Activated T-cell treated with anti-CD3 and anti-CD28 coated beads, Interleukin-2, amount 50 U/mL, for 72 hours (primary cell): ENCODE measurements around the gene SSB. TPM values are rescaled to one million over a fixed set of nuclear protein-coding genes. Genes with fewer than 3 reads are reported as not detected.
"Not testable (repeated sequence)": the region's sequence is repeated elsewhere in the genome, so short reads cannot be mapped to it uniquely, and the experiment has no call there.

Source experiments
- ATAC-seq, 2 donors: fragments of 150-1000 bp; cut with Tn5 transposase; replicated peaks in 1 of 2; 2 replicates each; pipeline ENCODE4 v1.10.0; 2021; ENCODE audit warnings: moderate library complexity in 2 of 2, mild to moderate bottlenecking in 1 of 2
- DNase-seq, 2 donors: peaks; one replicate each; pipeline ENCODE4 v3.0.0; 2021 to 2022; ENCODE audit warnings: mixed read lengths in 1 of 2
- H3K27ac Mint-ChIP-seq: one replicate; pipeline ENCODE4 v1.8.0; 2022; ENCODE audit warnings: mild to moderate bottlenecking, moderate library complexity, mixed read lengths
- H3K27me3 Mint-ChIP-seq: one replicate; pipeline ENCODE4 v1.8.0; 2022; ENCODE audit warnings: low read depth, mixed read lengths
- H3K36me3 Mint-ChIP-seq, 2 donors: one replicate each; pipeline ENCODE4 v1.8.0; 2022; ENCODE audit warnings: mixed read lengths in 2 of 2, mild to moderate bottlenecking in 1 of 2; ENCODE audit not compliant: insufficient read depth in 2 of 2
- H3K4me1 Mint-ChIP-seq: one replicate; pipeline ENCODE4 v1.8.0; 2022; ENCODE audit warnings: low read depth, mixed read lengths
- H3K4me3 Mint-ChIP-seq, 2 donors: one replicate each; pipeline ENCODE4 v1.8.0; 2022; ENCODE audit warnings: mild to moderate bottlenecking in 2 of 2, mixed read lengths in 2 of 2, moderate library complexity in 2 of 2
- H3K9me3 Mint-ChIP-seq, 2 donors: one replicate each; pipeline ENCODE4 v1.8.0; 2022; ENCODE audit warnings: mixed read lengths in 2 of 2
- total RNA-seq, 2 donors: library from RNA; stranded (reverse); gene quantifications; one replicate each; pipeline ENCODE4 v1.2.3, GENCODE V29; 2022

SSB gene
- total RNA-seq, 2 donors from 2014 or later, result 65.9 to 75.0 TPM

DNA sequence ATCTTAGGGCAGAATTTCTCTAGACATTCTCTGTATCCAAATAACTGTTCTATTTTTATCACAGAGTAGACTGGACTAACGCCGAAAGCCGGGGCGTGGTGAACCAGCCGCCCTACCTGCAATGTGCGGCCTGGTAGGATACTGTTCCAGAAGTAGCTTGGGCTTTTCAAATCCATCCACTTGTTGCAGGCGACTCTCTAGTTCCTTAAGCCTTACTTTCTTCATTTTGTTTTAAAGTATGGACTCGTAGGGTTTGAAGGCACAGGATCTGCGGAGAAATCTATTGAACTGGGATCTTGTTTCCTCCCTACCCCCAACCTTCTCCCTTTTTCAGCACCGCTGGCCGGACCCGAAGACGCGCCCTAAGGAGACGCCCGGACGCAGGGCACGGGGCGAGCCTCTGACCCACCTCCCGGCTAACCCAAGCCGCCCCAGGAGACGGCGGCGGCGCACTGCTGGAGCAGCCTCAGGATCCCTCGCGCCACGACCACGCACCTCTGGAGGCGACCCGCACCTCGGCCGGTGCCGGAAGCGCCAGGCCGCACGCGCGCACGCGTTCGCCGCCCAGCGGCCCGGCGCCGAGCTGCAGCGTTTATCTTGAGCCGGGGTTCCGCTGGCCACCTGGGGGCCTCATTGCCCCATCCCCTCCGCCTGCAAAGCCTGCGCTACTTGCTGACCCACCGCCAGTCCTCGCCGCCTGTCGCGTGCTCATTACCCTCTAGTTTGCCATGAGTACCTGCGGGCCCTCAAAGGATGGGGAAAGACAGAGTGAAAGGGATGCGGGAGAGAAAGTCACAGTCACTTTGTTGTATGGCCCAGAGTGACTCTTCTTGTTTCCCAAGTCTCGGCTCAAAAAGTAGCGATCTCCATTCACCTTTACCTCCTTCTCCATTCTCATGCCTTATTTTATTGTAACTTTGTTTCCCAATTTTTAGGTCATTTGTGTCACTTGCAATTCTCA lies 26.0 kb downstream of the SSB start, which contains the start of gene METTL5:
TSS of gene METTL5 (minus strand) at position 533 of the 961 bp plus-strand sequence. CDS start at position 225, 308 bp downstream.
- Mint-ChIP-seq H3K4me3 (peak within 1 kb of the TSS; percentile 93 to 95), H3K27ac (peak within 1 kb of the TSS; percentile 92), H3K36me3 (peaks cover 7 to 26% of the 10 kb centered on the region in 2 donors), H3K9me3 (peaks cover 0 to 2% of the 10 kb centered on the region in 2 donors), H3K27me3 (no peaks in the 10 kb centered on the region), H3K4me1 (peaks cover 71% of the 10 kb centered on the region)
- peak; percentile 86 to 92 for DNase-seq
- ATAC-seq, result peak; percentile 72 to 74

DNA sequence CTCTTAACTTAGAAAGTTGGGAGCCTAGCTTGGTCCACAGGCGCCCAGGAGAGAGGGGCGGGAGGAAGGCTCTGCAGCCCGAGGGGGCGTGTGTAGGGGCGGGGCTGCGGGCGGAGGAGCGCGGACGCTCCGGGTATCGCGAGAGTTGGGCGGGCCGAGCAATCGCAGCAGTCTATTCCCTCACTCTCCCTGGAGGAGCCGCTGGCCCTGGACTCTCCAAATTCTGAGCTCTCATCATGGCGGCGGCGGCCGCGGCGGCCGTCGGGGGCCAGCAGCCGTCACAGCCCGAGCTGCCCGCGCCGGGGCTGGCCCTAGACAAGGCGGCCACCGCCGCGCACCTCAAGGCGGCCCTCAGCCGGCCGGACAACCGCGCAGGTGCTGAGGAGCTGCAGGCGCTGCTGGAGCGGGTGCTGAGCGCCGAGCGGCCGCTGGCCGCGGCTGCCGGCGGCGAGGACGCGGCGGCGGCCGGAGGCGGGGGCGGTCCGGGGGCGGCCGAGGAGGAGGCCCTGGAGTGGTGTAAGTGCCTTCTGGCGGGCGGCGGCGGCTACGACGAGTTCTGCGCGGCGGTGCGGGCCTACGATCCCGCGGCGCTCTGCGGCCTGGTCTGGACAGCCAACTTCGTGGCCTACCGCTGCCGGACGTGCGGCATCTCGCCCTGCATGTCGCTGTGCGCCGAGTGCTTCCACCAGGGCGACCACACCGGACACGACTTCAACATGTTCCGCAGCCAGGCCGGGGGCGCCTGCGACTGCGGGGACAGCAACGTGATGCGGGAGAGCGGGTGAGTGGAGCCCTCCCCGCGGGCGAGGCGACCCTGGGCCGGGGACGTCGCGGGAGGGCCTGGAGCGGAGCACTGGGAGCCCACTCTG lies 28.8 kb downstream of the SSB start, which contains the start of gene UBR3:
TSS of gene UBR3 (plus strand) at position 183 of the 869 bp plus-strand sequence. CDS start at position 237, 54 bp downstream.
- peaks cover 3 to 10% of the 10 kb centered on the region in 2 donors for H3K36me3 Mint-ChIP-seq
- no peaks in the 10 kb centered on the region for H3K27me3 Mint-ChIP-seq
- peaks cover 66% of the 10 kb centered on the region for H3K4me1 Mint-ChIP-seq
- H3K4me3 Mint-ChIP-seq, result peak within 1 kb of the TSS; percentile 91 to 95
- ATAC-seq (peak; percentile 85 to 86), DNase-seq (peak; percentile 94)
- no peaks in the 10 kb centered on the region for H3K9me3 Mint-ChIP-seq
- peak within 1 kb of the TSS; percentile 88 for H3K27ac Mint-ChIP-seq

DNA sequence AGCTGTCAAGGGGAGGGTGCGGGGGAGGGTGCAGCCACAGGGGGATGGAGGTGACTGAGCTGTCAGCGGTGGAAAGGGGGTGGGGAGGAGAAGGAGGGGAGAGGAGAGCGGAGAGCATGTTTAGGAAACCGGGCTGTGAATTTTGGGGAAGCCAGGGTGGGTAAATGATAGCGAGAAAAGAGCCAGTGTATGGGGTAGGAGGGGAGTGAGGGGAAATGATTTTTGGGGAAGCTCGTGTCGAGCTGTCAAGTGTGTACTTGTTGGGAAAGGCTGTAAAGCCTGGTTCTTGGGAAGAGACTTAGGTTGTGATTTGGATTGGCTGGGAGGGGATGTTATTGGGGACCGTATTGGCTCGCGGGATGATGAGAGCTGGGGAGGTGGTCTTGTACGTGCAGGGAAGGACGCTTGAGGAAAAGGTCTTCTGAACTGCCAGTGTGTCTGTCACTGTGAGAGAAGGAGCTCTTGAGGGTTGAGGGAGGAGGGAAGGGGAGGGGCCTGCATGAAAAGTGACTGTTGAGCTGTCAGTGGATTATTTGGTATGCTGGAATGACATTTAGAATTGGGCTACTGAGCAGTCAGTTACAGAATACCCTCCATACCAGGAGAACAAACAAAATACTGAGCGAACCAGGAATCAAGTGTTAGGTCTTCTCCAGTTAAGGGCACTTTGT lies 29.6 kb downstream of the SSB start:
- H3K36me3 Mint-ChIP-seq, result peaks cover 3 to 6% of the 10 kb centered on the region in 2 donors
- peak overlapping the region; percentile 88 for H3K27ac Mint-ChIP-seq
- DNase-seq (peak; percentile 40 to 59), ATAC-seq (peak; percentile 34 to 38)
- H3K4me1 Mint-ChIP-seq, result peaks cover 58% of the 10 kb centered on the region
- no peaks in the 10 kb centered on the region for H3K27me3 Mint-ChIP-seq
- no peaks in the 10 kb centered on the region for H3K9me3 Mint-ChIP-seq
- peak overlapping the region; percentile 91 to 95 for H3K4me3 Mint-ChIP-seq

DNA sequence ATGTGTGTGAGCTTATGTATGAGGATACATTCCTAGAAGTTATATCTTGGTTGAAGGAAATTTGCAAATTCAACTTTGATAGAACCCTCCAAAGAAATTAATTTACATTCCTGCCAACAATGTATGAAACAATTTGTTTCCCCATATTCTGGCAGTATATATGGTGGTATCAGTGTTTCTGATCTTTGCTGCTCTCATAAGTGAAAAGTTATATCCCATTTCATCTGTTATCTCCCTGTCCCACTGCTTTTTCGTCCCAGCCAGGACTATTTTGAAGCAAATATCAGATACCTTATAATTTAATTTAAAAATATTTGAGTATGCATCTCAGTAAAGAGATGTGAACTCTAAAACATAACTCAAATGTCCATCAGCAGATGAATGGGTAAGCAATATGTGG lies 35.7 kb downstream of the SSB start:
- Mint-ChIP-seq H3K9me3 (no peaks in the 10 kb centered on the region), H3K27me3 (no peaks in the 10 kb centered on the region), H3K4me3 (no peak overlapping the region), H3K4me1 (peaks cover 56% of the 10 kb centered on the region), H3K27ac (no peak overlapping the region), H3K36me3 (no peaks in the 10 kb centered on the region)
- DNase-seq (no peak), ATAC-seq (no peak)

DNA sequence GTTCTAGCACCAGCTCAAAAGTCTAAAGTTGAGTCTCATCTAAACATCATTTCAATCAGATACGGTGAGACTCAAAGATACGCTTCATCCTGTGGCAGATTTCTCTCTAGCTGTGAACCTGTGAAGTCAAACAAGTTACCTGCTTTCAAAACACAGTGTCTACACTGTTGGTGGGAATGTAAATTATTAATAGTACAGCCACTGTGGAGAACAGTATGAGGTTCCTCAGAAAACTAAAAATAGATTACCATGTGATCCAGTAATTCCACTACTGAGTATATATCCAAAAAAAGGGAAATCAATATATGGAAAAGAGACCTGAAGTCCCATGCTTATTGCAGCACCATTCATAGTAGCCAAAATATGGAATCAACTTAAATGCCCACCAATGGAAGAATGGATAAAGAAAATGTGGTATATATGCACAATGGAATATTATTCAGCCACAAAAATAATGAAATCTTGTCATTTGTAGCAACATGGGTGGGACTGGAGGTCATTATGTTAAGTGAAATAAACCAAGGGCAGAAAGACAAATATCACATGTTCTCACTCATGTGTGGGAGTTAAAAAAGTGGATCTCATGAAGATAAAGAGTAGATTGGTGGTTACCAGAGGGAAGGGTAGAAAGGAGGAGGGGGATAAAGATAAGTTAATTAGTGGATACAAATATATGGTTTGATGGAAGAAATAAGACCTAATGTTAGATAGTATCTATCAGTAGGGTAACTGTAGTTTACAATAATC lies 40.2 kb downstream of the SSB start:
- H3K27me3 Mint-ChIP-seq, result no peaks in the 10 kb centered on the region
- H3K36me3 Mint-ChIP-seq, result peaks cover 1 to 2% of the 10 kb centered on the region in 2 donors
- H3K4me3 Mint-ChIP-seq, result no peak overlapping the region
- H3K27ac Mint-ChIP-seq, result peak overlapping the region; percentile 16
- no peaks in the 10 kb centered on the region for H3K9me3 Mint-ChIP-seq
- peaks cover 34% of the 10 kb centered on the region for H3K4me1 Mint-ChIP-seq
- DNase-seq, result no peak
- ATAC-seq, result no peak

GRCh38 chr2:169839954-169840746 lies 41.5 kb downstream of the SSB start:
- H3K4me1 Mint-ChIP-seq, result peaks cover 24% of the 10 kb centered on the region
- H3K9me3 Mint-ChIP-seq, result no peaks in the 10 kb centered on the region
- ATAC-seq (no peak), DNase-seq (no peak)
- no peaks in the 10 kb centered on the region for H3K27me3 Mint-ChIP-seq
- peaks cover 1 to 2% of the 10 kb centered on the region in 2 donors for H3K36me3 Mint-ChIP-seq
- no peak overlapping the region for H3K27ac Mint-ChIP-seq
- no peak overlapping the region for H3K4me3 Mint-ChIP-seq

DNA sequence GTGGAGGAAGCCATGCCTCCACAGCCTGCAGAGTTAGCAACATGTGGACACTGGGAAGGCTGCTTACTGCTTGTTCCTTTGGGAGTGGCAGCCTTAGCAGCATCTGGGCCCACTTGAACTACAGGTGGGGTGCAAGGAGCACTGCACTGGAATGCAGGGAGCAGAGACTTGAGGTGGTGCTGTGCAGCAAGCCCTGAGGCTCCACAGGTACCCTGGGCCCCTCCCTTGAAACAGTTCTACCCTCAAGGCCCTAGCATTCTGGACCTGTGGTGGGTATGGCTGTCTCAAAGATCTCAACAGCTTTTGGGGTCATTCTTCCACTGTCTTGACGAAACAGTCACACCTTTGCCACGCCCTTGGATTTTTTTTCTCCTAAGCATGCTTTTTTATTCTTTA lies 42.1 kb downstream of the SSB start:
- peaks cover 20% of the 10 kb centered on the region for H3K4me1 Mint-ChIP-seq

GRCh38 chr2:169841625-169842024 lies 43.0 kb downstream of the SSB start:
- peaks cover 19% of the 10 kb centered on the region for H3K4me1 Mint-ChIP-seq
- H3K9me3 Mint-ChIP-seq, H3K27ac Mint-ChIP-seq, DNase-seq, ATAC-seq, H3K36me3 Mint-ChIP-seq, H3K27me3 Mint-ChIP-seq, H3K4me3 Mint-ChIP-seq: not testable (repeated sequence)

More for the DNA sequence above, 42.1 kb downstream of the SSB start:
- H3K27ac Mint-ChIP-seq, result no peak overlapping the region
- no peak for ATAC-seq
- H3K27me3 Mint-ChIP-seq, result no peaks in the 10 kb centered on the region
- DNase-seq, result no peak
- no peak overlapping the region for H3K4me3 Mint-ChIP-seq
- H3K9me3 Mint-ChIP-seq, result no peaks in the 10 kb centered on the region
- H3K36me3 Mint-ChIP-seq, result peaks cover 1 to 2% of the 10 kb centered on the region in 2 donors

DNA sequence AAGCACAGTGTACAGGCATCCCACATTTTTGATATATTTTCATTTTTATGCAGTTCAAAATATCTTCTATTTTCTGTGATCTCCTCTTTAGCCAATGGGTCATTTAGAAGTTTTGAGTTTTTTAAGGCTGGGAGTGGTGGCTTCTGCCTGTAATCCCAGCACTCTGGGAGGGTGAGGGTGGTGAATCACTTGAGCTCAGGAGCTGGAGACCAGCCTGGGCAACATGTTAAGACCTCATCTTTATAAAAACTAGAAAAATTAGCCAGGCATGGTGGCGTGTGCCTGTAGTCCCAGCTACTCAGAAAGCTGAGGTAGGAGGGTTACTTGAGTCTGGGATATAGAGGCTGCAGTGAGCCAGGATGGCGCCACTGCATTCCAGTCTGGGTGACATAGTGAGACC lies 46.3 kb downstream of the SSB start:
- Mint-ChIP-seq H3K4me3 (no peak overlapping the region), H3K4me1 (peaks cover 13% of the 10 kb centered on the region), H3K36me3 (peaks cover 1 to 2% of the 10 kb centered on the region in 2 donors), H3K9me3 (no peaks in the 10 kb centered on the region), H3K27me3 (no peaks in the 10 kb centered on the region), H3K27ac (no peak overlapping the region)
- ATAC-seq, result no peak
- no peak for DNase-seq

GRCh38 chr2:169848959-169849693 lies 50.5 kb downstream of the SSB start:
- H3K36me3 Mint-ChIP-seq, H3K27ac Mint-ChIP-seq, H3K4me1 Mint-ChIP-seq, ATAC-seq, H3K4me3 Mint-ChIP-seq, H3K27me3 Mint-ChIP-seq, H3K9me3 Mint-ChIP-seq, DNase-seq: not testable (repeated sequence)

DNA sequence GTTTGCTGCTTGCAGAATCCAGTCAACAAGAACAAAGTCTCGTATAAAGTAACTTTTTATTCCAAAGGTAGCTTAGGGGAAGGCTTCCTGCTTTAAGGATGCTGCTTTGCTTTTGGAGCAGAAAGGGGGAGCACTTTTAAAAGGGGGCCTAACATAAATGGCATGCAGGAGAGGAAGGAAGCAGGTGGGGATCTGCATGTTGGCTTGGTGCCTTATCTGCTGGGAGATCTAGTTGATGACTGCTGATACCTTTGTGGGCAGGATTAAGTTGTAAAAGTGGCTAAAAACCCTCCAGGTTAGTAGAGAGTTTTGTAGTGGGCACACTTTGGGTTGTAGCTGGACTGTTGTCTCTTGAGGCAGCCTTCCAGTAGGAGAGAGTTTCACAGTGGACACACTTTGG lies 51.0 kb downstream of the SSB start:
- no peak overlapping the region for H3K4me3 Mint-ChIP-seq
- peaks cover 8% of the 10 kb centered on the region for H3K4me1 Mint-ChIP-seq
- H3K27ac Mint-ChIP-seq, result no peak overlapping the region
- peaks cover 0 to 5% of the 10 kb centered on the region in 2 donors for H3K36me3 Mint-ChIP-seq
- H3K27me3 Mint-ChIP-seq, result no peaks in the 10 kb centered on the region
- no peak for DNase-seq
- ATAC-seq, result no peak
- H3K9me3 Mint-ChIP-seq, result no peaks in the 10 kb centered on the region
